ENCODE data around the gene UBAC2. TPM values are rescaled to one million over a fixed set of nuclear protein-coding genes. Genes with fewer than 3 reads are reported as not detected.

UBAC2 gene
- total RNA-seq, 1 experiment from 2014 or later, result 58.3 TPM

GRCh38 chr13:99265162-99265800, 64.6 kb downstream of the UBAC2 start:
- H3K4me3 ChIP-seq (ENCODE audit: low read length), result no peak overlapping the region
- no peaks in the 10 kb centered on the region for H3K9me3 ChIP-seq (ENCODE audit: low read length)
- H3K9ac ChIP-seq (ENCODE audit: low read length), result no peak overlapping the region
- no peaks in the 10 kb centered on the region for H3K9me2 ChIP-seq (replicated peaks; ENCODE audit: insufficient read depth, low read length)
- H3K4me2 ChIP-seq (ENCODE audit: low read depth, low read length, poor library complexity, severe bottlenecking), result no peak overlapping the region
- no peak overlapping the region for H2AFZ ChIP-seq (ENCODE audit: low read length)
- peaks cover 94% of the 10 kb centered on the region for H3K4me1 ChIP-seq (ENCODE audit: low read length)
- DNase-seq, result peak; percentile 43
- no peaks in the 10 kb centered on the region for H3K27me3 ChIP-seq (ENCODE audit: low read length)
- H4K20me1 ChIP-seq (ENCODE audit: insufficient read depth, low read depth, low read length), result peaks cover 11% of the 10 kb centered on the region; the same call in 1 of the 2 replicates
- H3K79me2 ChIP-seq (ENCODE audit: low read length), result peaks cover 41% of the 10 kb centered on the region
- H3K27ac ChIP-seq (ENCODE audit: low read length), result peak overlapping the region; percentile 83
- no peaks in the 10 kb centered on the region for H3K36me3 ChIP-seq (ENCODE audit: insufficient read depth, low read length)

GRCh38 chr13:99265821-99266426, 65.3 kb downstream of the UBAC2 start:
- Histone ChIP-seq H3K4me3 (ENCODE audit: low read length) (no peak overlapping the region), H3K9me2 (replicated peaks; ENCODE audit: insufficient read depth, low read length) (no peaks in the 10 kb centered on the region), H3K4me1 (ENCODE audit: low read length) (peaks cover 91% of the 10 kb centered on the region), H3K4me2 (ENCODE audit: low read depth, low read length, poor library complexity, severe bottlenecking) (no peak overlapping the region), H3K27me3 (ENCODE audit: low read length) (no peaks in the 10 kb centered on the region), H4K20me1 (ENCODE audit: insufficient read depth, low read depth, low read length) (peaks cover 11% of the 10 kb centered on the region; the same call in 1 of the 2 replicates), H3K36me3 (ENCODE audit: insufficient read depth, low read length) (0 out of 2 replicates have a peak, but pooled peaks cover 5% of the 10 kb centered on the region), H2AFZ (ENCODE audit: low read length) (no peak overlapping the region), H3K27ac (ENCODE audit: low read length) (peak overlapping the region; percentile 83; the same call in 1 of the 2 replicates), H3K79me2 (ENCODE audit: low read length) (peaks cover 40% of the 10 kb centered on the region), H3K9me3 (ENCODE audit: low read length) (no peaks in the 10 kb centered on the region), H3K9ac (ENCODE audit: low read length) (no peak overlapping the region)
- DNase-seq, result peak; percentile 86

- Histone ChIP-seq H3K79me2 (ENCODE audit: low read length) (peaks cover 34% of the 10 kb centered on the region), H3K36me3 (ENCODE audit: insufficient read depth, low read length) (0 out of 2 replicates have a peak, but pooled peaks cover 7% of the 10 kb centered on the region), H3K4me1 (ENCODE audit: low read length) (peaks cover 81% of the 10 kb centered on the region)
Observed at GRCh38 chr13:99266827-99267226, 66.2 kb downstream of the UBAC2 start.

GRCh38 chr13:99267927-99268326, 67.3 kb downstream of the UBAC2 start:
- H3K9ac ChIP-seq (ENCODE audit: low read length), result no peak overlapping the region
- peaks cover 70% of the 10 kb centered on the region for H3K4me1 ChIP-seq (ENCODE audit: low read length)
- H3K79me2 ChIP-seq (ENCODE audit: low read length), result peaks cover 32% of the 10 kb centered on the region
- no peak for DNase-seq
- no peak overlapping the region for H3K27ac ChIP-seq (ENCODE audit: low read length)
- H4K20me1 ChIP-seq (ENCODE audit: insufficient read depth, low read depth, low read length), result peaks cover 17% of the 10 kb centered on the region
- H2AFZ ChIP-seq (ENCODE audit: low read length), result no peak overlapping the region
- H3K9me2 ChIP-seq (replicated peaks; ENCODE audit: insufficient read depth, low read length), result no peaks in the 10 kb centered on the region
- peaks cover 16% of the 10 kb centered on the region; the same call in 1 of the 2 replicates for H3K36me3 ChIP-seq (ENCODE audit: insufficient read depth, low read length)
- H3K27me3 ChIP-seq (ENCODE audit: low read length), result no peaks in the 10 kb centered on the region
- H3K4me2 ChIP-seq (ENCODE audit: low read depth, low read length, poor library complexity, severe bottlenecking), result no peak overlapping the region
- no peaks in the 10 kb centered on the region for H3K9me3 ChIP-seq (ENCODE audit: low read length)
- H3K4me3 ChIP-seq (ENCODE audit: low read length), result no peak overlapping the region

More at GRCh38 chr13:99266827-99267226, 66.2 kb downstream of the UBAC2 start:
- Histone ChIP-seq H3K27ac (ENCODE audit: low read length) (no peak overlapping the region), H3K9me3 (ENCODE audit: low read length) (no peaks in the 10 kb centered on the region), H3K9me2 (replicated peaks; ENCODE audit: insufficient read depth, low read length) (no peaks in the 10 kb centered on the region), H3K4me2 (ENCODE audit: low read depth, low read length, poor library complexity, severe bottlenecking) (no peak overlapping the region), H3K27me3 (ENCODE audit: low read length) (no peaks in the 10 kb centered on the region), H4K20me1 (ENCODE audit: insufficient read depth, low read depth, low read length) (peaks cover 14% of the 10 kb centered on the region), H2AFZ (ENCODE audit: low read length) (no peak overlapping the region), H3K9ac (ENCODE audit: low read length) (no peak overlapping the region), H3K4me3 (ENCODE audit: low read length) (no peak overlapping the region)
- no peak for DNase-seq

- Histone ChIP-seq H3K9me3 (ENCODE audit: low read length) (no peaks in the 10 kb centered on the region), H3K4me2 (ENCODE audit: low read depth, low read length, poor library complexity, severe bottlenecking) (no peak overlapping the region), H4K20me1 (ENCODE audit: insufficient read depth, low read depth, low read length) (peaks cover 23% of the 10 kb centered on the region), H3K79me2 (ENCODE audit: low read length) (peaks cover 29% of the 10 kb centered on the region), H3K4me1 (ENCODE audit: low read length) (peaks cover 62% of the 10 kb centered on the region), H3K27me3 (ENCODE audit: low read length) (no peaks in the 10 kb centered on the region), H3K27ac (ENCODE audit: low read length) (no peak overlapping the region), H2AFZ (ENCODE audit: low read length) (no peak overlapping the region), H3K9ac (ENCODE audit: low read length) (no peak overlapping the region), H3K4me3 (ENCODE audit: low read length) (no peak overlapping the region), H3K9me2 (replicated peaks; ENCODE audit: insufficient read depth, low read length) (no peaks in the 10 kb centered on the region), H3K36me3 (ENCODE audit: insufficient read depth, low read length) (peaks cover 19% of the 10 kb centered on the region; the same call in 1 of the 2 replicates)
- DNase-seq, result no peak
Observed at GRCh38 chr13:99268822-99269221, 68.2 kb downstream of the UBAC2 start.

GRCh38 chr13:99269627-99270241, 69.1 kb downstream of the UBAC2 start:
- Histone ChIP-seq H3K36me3 (ENCODE audit: insufficient read depth, low read length) (peaks cover 19% of the 10 kb centered on the region; the same call in 1 of the 2 replicates), H3K4me2 (ENCODE audit: low read depth, low read length, poor library complexity, severe bottlenecking) (no peak overlapping the region), H2AFZ (ENCODE audit: low read length) (no peak overlapping the region), H3K9me2 (replicated peaks; ENCODE audit: insufficient read depth, low read length) (no peaks in the 10 kb centered on the region), H3K9ac (ENCODE audit: low read length) (no peak overlapping the region), H3K27me3 (ENCODE audit: low read length) (no peaks in the 10 kb centered on the region), H4K20me1 (ENCODE audit: insufficient read depth, low read depth, low read length) (peaks cover 31% of the 10 kb centered on the region), H3K9me3 (ENCODE audit: low read length) (no peaks in the 10 kb centered on the region), H3K79me2 (ENCODE audit: low read length) (peaks cover 21% of the 10 kb centered on the region; the same call in 1 of the 2 replicates), H3K27ac (ENCODE audit: low read length) (no peak overlapping the region), H3K4me3 (ENCODE audit: low read length) (no peak overlapping the region), H3K4me1 (ENCODE audit: low read length) (peaks cover 52% of the 10 kb centered on the region)
- DNase-seq, result peak; percentile 81

- no peak for DNase-seq
- Histone ChIP-seq H3K9me2 (replicated peaks; ENCODE audit: insufficient read depth, low read length) (no peaks in the 10 kb centered on the region), H3K4me2 (ENCODE audit: low read depth, low read length, poor library complexity, severe bottlenecking) (no peak overlapping the region), H3K27ac (ENCODE audit: low read length) (no peak overlapping the region), H3K36me3 (ENCODE audit: insufficient read depth, low read length) (peaks cover 19% of the 10 kb centered on the region; the same call in 1 of the 2 replicates), H3K9me3 (ENCODE audit: low read length) (no peaks in the 10 kb centered on the region), H3K27me3 (ENCODE audit: low read length) (no peaks in the 10 kb centered on the region), H3K9ac (ENCODE audit: low read length) (no peak overlapping the region), H3K4me1 (ENCODE audit: low read length) (peaks cover 45% of the 10 kb centered on the region), H4K20me1 (ENCODE audit: insufficient read depth, low read depth, low read length) (peaks cover 37% of the 10 kb centered on the region), H3K79me2 (ENCODE audit: low read length) (peaks cover 21% of the 10 kb centered on the region; the same call in 1 of the 2 replicates), H2AFZ (ENCODE audit: low read length) (no peak overlapping the region), H3K4me3 (ENCODE audit: low read length) (no peak overlapping the region)
Observed at GRCh38 chr13:99270518-99270917, 69.9 kb downstream of the UBAC2 start.

DNA sequence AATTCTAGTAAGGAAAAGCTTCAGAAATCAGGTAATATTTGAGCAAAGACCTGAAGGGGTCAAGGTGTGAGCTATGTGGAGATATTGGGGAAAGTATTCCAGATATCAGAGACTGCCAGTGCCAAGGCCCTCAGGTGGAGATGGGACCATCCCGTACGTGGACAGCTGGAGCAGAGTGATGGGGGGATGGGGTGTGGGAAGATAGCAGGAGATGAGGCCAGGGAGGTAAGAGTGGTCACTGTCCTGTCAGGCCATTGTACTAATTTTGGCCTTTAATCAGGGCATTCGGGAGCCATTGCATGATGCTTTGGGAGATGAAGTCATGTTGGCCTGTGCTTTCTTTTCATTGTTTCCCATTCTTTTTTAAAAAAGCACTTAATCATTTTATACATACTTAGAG, 70.6 kb downstream of the UBAC2 start:
- H3K4me3 ChIP-seq (ENCODE audit: low read length), result no peak overlapping the region

More for the DNA sequence above, 70.6 kb downstream of the UBAC2 start:
- no peak overlapping the region for H3K9ac ChIP-seq (ENCODE audit: low read length)
- no peaks in the 10 kb centered on the region for H3K9me3 ChIP-seq (ENCODE audit: low read length)
- H3K9me2 ChIP-seq (replicated peaks; ENCODE audit: insufficient read depth, low read length), result no peaks in the 10 kb centered on the region
- H4K20me1 ChIP-seq (ENCODE audit: insufficient read depth, low read depth, low read length), result peaks cover 44% of the 10 kb centered on the region
- H3K36me3 ChIP-seq (ENCODE audit: insufficient read depth, low read length), result peaks cover 19% of the 10 kb centered on the region; the same call in 1 of the 2 replicates
- H3K4me2 ChIP-seq (ENCODE audit: low read depth, low read length, poor library complexity, severe bottlenecking), result no peak overlapping the region
- H3K4me1 ChIP-seq (ENCODE audit: low read length), result peaks cover 40% of the 10 kb centered on the region
- no peak for DNase-seq
- no peak overlapping the region for H3K27ac ChIP-seq (ENCODE audit: low read length)
- H2AFZ ChIP-seq (ENCODE audit: low read length), result no peak overlapping the region
- peaks cover 20% of the 10 kb centered on the region; the same call in 1 of the 2 replicates for H3K79me2 ChIP-seq (ENCODE audit: low read length)
- H3K27me3 ChIP-seq (ENCODE audit: low read length), result no peaks in the 10 kb centered on the region
